GM19455 (cell line): Measurements from ENCODE around the gene TMEM72.
A peak's percentile ranks its signal among the peaks of the same experiment; 100 is the strongest.

Source experiments
- ATAC-seq: cut with Tn5 transposase; IDR thresholded peaks from one replicate; pipeline ENCODE4 v1.9.1; 2021; ENCODE audit not compliant: unreplicated experiment

Gene TMEM72

DNA sequence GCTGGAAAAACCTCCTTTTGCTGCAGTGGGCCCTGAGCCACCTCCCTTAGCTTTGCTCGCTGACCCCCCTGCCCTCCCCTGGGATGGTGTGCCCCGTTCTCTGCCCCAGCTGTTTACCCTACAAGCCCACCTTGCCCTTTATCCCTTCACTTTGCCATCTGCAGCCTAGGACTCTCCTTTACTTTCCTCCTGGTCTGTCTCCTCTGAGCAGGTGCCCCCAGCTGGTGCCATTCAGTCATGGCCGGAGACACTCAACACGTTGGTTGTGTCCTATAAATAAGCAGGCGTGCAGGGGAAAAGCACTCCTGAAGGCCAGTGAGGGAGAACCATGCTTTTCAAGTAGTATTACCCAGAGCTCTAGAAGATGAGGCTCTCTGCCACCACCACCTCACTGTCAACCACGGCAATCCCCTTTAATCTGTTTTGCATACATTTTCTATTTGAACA is 54.5 kb downstream of the TMEM72 start:
- peak; percentile 31 for ATAC-seq

DNA sequence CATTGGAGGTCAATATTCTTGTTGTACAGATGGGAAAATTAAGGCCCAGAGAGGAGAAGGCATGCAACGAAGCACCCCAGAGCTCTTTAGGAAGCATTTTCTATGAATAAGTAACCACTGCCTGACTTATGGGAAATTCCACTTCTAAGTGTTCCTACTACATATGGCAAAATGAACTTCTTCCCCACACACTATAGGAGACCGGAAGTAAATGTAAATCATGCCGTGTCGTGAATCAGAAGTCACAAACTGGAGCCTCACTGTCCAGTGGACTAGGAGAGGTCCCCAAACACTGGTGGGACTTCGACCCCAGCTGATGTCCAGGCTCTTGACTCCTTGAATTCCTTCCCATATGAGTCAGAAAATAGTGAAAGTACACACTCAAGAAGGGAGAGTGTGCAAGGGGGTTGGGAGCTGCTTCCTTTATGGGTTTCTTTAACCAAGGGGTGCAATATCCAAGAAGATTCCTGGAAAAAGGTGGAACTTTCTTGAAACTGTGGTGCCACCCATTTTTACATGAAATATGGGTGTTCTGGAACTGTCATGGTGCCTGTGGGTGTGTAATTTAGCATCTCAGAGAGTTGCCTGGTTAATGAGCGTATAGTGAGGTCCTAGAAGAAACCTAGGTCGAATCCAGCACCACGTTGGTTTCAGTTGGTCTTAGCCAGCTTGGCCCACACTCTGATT is 55.1 kb downstream of the TMEM72 start:
- ATAC-seq, result peak; percentile 15

DNA sequence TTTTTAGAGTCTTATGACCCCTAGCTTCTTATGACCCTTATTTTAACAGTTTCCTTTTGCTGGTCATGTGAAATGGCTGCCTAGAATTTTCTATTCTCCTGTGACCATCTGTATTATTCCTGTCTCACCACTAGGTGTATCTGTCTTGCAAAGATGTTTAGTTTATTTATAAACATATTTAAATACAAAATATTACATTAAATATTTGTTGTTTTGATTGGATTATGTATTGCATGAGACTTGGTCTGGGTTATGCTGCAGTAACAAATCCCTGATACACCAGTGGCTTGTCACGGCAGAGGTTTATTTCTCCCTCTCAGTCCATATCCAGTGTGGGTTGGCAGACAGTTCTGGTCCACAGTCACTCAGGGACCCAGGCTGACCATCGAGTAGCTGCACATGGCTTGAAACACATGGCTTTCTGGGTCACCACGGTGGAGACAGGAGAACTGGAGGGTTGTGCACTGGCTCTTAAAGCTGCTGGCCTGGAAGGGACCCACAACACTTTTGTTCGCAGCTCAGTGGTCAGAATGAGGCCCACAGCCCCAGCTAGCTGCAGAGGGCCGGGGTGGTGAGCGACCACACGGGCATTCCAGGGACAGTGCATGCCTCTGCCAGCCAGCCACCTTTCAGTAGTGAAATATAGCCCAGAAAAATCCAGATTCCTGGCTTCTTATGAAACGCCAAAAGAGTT is 55.8 kb downstream of the TMEM72 start:
- ATAC-seq, result no peak

DNA sequence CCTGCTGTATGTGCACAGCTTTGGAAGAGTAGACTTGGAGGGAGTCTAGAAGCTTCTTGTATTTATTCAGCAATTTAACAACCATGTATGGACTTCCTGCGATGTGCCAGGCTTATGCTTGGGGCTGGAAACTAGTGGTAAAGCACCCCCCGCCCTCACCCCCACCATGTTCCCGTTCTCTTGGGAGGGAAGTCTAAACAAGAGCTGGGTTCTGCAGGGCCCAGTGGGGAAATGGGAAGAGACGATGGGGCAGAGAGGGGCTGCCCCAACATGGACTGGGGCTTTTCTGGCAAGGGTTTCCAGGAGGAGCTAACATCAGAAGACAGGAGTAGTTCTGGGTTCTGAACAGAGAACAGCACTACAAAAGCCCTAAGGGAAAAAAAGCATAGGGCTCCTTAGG is 56.5 kb downstream of the TMEM72 start:
- ATAC-seq, result no peak

DNA sequence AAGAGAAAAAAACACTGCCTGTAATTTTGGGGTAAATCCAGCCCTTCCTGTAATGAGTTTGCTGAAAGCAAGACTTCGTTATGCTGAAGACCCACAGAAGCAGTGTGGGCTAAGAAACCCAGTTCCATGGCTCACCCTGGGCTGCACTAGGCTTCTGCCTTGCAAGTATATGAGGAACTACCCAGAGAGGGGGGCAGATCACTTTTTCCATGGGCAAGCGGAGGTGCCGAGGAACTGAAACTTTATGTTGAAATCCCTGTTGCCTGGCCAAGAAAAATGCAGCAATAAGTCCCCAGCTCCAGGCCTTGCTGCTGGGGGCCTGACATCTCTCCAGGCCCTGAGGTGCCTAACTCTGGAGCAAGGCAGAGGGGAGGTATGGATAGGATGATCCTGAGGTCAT is 57.0 kb downstream of the TMEM72 start:
- ATAC-seq, result no peak

DNA sequence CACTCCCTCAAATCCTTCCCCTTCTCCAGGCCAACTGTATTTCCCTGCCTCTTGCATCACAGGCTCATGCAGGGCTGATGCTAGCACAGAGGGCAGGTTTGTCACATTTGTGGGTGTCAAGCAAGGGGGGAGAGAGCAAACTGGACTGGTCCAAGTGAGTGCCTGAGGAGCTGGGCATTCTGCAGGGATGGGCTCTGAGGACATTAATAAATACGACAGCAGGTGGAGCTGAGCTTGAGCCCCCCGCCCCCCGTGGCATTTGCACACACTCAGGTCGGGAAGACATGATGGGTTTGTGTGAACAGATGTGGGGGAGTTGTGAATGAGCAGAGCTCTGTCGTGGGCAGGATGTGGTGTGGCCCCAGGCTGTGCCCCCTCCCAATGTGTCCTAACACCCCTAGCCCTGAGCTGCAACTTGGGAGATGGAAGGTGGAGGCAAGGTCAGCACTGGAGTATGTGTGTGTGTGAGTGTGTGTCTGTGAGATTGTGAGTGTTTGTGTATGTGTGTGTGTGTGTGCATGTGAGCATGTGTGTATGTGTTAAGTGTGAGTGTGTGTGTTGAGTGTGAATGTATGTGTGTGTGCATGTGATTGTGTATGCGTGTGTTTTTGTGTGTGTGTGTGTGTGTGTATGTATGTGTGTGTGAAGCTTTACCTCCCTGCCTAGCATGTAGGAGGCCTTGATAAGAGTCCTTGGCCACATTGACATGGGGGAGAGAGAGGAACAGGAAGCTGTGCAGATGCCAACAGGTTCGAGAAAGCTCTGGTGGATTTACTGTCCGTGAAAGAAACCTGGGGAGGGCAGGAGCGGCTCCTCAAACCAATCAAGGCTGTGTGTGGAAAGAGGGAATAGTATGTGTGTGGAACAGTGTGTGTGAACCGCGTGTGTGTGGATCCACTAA is 57.6 kb downstream of the TMEM72 start:
- no peak for ATAC-seq

DNA sequence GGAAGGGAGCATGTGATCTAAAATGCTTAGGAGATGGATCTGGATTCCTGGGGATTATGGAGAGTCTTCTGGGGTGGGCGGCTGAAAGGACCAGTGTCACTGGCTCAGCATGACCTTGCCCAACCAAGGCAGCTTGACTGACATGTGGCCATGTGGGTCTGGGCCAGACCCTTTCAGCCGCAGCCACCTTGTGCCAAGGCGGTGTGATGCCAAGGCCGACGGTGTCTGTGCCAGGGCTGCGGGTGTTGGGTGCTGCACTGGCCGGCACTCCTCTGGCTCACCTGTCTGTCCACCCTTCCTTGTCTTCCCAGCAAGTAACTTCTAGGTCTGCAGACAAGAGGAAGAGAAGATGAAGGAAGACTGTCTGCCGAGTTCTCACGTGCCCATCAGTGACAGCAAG is 58.7 kb downstream of the TMEM72 start:
- no peak for ATAC-seq

DNA sequence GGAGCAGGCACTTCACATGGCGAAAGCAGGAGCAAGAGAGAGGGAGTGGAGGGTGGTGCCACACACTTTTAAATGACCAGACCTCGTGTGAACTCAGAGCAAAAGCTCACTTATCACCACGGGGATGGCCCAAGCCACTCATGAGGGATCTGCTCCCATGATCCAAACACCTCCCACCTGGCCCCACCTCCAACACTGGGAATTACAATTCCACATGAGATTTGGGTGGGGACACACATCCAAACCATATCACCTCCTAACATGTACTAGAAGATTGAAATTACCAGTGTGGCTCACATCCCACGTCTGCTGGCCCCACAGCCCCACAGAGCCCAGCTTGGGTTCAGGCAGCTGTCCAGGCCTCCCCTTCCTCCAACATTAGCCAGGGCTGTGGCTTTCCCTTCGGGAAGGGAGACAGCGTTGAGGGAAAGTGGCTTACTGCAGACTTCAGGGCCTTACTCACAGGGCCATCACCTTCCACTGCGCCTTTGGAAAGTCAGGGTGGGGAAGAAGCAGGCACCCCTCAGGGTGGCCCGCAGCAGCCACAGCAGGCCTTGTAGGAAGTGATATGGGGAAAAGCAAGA is 59.8 kb downstream of the TMEM72 start:
- no peak for ATAC-seq

DNA sequence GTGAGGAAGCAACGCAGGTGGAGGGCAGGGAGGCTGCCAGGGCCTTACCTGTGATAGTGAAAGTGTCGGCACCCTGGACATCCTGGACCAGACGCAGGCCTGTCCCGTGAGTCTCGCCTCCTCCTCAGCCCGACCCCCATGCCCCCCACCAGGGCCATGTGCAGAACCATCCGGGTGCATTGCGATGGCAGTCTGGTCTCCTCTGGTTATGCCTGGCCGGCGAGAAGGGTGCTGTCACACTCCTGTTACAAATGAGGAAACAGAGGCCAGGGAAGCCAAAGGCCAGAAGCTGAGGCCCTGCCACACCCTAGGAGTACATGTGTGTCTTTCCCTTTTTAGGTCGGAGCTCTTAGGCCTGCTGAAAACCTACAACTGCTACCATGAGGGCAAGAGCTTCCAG is 60.3 kb downstream of the TMEM72 start:
- ATAC-seq, result no peak

DNA sequence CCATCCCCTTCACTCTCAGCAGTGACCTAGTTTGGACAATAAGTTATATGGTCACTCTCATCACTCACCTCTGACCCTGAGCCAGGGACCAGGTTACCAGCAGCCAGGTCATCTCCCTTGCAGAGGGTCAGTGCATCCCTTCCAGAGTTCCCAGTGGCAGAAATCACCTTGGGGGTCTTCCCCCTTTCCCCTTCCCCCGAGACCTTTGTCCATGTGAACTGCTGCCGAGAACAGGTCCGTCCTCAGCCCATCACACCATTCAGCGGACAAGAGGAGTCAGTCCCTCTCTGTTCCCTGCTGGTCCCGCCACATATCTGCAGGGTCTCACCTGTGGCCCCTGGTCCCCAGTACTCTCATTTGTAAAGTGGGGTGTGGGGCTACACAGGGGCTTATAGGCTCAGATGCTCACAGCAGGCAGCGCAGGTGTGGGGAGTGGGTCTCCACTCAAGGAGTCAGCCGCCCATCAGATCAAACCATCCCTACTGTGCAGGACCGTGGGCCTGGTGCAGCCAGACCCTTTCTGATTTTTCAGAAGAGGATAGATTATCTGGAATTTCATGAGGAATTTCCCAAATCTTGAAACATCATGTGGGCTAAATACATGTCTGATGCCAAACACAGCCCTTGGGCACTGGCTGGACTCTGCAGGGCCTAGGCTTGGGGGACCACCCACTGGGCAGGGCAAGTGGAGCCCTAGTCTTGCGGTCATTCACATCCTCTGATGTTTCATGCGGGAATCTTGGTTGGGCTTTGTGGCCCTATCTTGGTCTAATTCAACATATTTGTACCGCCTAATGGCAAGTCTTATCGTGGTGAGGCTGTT is 61.0 kb downstream of the TMEM72 start:
- ATAC-seq, result no peak

DNA sequence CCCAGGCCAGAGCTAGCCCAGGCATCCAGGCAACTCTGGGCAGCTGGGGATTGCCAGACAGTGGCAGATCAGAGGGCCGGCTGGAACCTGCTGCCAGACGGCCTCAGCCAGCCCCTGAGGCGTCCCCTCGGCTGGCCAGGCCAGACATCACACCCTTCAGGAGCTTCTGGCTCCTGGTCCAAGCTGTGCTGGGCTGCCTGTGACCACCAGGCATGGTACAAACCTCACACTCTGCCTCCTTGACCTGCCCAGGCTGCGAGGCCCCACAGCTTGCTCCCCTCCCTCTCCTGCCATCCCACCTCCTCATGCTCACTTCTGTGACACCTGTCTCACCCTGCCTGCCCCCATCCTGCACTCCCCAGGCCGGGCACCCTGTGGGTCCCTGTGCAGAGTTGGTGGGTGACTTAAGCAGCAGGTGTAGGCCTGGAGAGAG is 61.8 kb downstream of the TMEM72 start:
- ATAC-seq, result no peak

DNA sequence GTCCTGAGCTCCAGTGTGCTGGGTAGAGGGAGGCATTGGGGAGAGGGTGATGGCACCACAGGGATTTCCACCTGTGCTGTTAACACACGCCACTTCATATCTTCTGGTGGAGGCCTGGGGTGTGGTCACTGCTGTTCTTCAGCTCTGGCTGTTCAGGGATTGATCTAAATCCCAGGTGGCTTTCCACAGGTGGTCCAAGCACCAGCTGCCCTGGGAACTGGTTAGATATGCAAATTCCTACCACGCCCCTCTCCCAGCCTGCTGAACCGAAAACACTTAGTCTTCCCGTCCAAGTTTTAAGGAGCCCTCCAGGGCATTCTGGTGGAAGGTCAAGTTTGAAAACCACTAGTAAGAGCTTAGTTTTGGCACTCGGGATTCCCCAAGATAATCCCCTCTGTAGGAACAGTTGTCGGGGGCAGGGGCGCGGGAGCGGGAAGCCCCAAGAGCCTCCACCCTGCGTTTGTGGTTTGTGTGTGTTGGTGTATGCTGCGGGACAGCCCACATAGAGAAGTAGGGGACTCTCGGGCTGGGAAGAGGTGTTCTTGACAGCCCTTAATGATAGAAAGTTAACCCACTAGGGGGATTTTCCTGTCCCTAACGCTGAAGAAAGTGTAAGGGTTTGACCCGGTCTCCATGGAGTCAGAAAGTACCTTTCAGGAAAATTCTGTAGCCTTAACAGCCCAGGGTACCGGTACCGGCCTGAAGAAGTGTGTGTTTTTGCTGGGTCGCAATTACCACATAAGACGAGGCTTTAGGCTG is 62.4 kb downstream of the TMEM72 start:
- no peak for ATAC-seq

DNA sequence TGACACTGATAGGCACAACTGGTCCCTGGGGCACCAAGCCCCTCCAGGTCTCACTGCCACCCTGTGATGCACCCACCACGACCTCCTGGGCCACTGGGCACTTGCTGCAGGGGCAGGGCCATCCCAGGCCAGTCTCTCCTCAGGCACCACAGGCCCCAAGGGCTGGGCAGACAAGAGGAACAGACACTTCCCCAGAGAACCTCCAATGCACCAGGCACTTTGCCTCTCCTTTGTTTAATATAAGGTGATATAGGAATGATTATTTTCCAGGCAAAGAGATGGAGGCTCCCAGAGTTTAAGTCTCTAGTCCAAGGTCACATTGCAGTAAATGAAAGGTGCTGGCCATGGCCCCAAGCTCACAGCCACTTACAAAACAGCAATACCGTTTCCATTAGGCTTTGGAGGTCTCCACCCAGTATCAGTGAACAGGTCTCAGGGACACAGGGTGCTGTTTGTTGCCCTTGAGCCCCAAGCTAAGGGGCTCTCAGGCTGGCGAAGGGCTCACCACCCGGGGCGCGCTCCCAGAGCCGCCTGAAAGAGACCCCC is 63.0 kb downstream of the TMEM72 start:
- peak; percentile 14 for ATAC-seq

DNA sequence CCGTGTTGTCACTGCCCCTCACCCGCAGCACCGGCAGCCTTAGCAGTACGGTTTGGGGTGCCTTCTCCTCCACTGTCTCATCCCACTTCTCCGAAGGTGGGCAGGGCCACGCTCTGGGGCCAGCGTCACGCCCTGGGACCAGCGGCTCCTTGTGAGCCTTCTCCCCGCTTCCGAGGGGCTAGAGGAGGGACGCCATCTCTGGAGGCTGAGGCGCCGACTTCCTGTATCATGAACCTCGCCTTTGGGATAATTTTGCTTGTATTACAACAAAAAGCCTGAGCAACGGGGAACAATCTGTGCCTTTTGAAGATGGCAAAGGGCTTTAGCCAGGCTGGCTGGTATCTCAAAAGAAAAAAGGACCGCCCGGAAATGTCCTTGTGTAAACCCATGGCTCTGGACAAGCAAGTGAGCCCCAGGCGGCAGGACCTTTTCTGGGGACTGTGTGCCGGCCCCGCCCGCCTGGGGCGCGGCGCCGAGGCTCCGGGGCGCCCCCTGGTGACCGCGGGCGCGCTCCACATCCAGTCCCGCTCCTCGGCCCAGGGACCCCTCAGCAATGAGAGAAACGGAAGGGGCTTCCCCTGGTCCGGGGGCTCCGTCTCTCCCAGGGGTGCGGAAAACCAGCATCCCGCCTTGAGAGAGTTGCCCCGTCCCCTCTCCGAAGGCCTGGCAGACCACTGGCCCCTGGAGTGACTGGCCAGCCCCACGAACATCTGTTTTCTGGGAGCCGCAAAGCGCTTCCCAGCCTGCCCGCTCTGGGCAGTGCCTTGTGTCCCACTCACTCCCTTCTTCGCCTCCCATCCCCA is 63.7 kb downstream of the TMEM72 start:
- peak; percentile 73 for ATAC-seq

DNA sequence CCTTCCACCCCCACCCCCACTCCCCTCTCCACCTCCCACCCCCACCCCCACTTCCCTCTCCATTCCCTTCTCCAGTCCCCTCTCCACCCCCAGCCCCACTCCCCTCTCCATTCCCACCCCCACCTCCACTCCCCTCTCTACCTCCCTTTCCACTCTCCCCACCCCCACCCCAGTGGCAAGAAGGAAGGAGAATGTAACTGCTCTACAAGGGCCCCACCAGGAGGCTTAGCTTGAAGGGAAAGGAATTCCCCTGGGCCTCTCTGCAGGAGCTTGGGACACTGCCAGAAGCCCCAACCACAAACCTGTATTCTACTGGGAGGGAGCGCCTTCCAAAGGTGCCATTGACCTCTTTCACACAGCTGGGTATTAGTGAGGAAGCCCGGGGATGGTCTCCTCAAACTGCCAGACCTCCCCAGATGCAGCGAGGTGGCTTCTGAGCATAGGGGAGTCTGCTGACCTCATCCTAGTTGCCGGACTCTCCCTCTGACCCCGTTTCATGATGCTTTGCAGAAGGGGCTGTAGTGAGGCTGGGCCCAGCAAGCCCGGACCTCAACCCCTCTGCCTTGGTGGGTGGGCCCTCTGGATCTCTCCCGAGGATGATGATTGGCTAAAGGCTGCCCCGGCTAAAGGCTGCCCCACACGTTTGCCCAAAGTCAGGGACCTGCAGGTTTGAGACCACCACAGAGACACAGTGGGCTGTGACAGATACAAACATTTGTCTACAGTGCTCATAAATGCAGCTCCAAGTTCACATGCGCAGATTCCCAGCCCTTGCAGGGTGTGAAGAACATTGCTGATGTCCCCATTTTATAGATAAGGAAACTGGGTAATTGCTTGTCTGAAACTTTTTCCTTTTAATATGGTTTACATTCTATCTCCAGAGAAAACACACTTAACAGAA is 64.5 kb downstream of the TMEM72 start:
- ATAC-seq, result no peak

DNA sequence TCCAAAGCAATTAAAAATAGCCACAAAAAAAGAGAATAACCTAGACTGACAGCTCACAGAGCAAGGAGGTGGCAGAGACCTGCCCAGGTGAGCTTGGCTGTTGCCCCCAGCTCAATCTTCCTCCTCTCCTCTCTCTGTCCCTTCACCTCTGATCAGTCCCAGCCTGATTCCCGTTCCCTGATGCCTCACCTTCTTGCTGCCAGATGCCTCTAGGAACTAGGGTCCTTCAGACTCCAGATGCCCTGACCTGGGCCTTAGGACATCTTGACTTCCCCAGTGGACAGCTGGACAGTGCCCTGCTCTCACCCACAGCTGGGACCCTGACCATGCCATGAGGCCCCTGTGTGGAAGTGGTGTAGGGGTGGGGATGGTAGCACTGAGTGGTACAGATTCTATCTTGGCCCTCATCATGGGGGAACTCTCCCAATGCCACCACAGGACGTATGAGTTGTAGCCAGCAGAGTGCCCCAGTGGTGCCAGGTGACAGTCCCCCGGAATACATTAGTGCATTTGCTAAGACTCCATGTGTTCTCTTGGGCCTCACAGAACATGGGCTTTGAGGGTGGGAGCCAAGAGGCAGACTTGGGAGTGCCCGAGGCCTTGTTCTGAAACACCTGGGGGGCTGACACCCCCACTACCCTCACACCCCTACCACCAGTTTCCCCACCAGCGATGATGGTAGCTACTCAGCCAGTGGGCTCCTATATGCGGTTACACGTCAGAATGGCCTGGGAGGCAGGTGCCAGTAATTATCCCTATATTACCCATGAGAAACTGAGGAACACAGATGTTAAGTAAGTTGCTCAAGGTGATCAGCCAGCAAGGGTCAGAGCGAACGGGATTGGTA is 65.4 kb downstream of the TMEM72 start:
- ATAC-seq, result no peak
